Superior temporal gyrus (tissue), 1 donor: Measurements from ENCODE around the gene RSRP1.

Experiments used
- DNase-seq: peaks from one replicate; pipeline ENCODE4 v3.0.0-alpha.2; 2016; ENCODE audit errors: extremely low spot score

The RSRP1 gene

GRCh38 chr1:25219661-25220251 is 27.5 kb downstream of the RSRP1 start:
- no peak for DNase-seq

DNA sequence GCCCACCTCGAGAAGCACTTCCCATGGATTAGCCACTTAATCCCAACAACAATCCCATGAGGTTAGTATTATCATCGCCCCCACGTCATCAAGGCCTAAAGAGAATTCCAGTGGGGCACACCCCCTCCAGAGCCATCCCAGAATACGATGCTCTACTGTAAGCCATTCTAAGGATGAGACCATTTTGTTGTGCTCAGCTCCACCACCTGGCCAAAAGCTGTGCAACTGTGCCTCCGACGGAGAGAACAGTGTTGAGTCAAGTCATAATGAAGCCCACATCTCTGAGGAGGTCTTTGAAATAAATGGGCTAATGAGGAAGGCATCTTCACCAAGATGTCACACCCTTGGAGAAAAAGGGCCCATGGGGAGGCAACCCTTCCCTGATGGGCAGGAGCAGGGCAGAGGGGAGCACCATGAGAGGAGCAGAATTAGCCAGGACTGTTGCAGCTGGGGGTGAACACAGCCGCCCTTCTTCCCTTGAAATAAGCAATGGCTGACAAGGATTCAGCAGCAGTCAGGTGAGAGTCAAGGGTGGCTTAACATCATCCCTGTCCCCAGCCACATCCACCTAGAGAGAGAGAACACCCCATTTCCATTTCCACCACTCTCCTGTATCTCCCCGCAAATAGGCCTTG is 29.5 kb downstream of the RSRP1 start:
- DNase-seq, result no peak

DNA sequence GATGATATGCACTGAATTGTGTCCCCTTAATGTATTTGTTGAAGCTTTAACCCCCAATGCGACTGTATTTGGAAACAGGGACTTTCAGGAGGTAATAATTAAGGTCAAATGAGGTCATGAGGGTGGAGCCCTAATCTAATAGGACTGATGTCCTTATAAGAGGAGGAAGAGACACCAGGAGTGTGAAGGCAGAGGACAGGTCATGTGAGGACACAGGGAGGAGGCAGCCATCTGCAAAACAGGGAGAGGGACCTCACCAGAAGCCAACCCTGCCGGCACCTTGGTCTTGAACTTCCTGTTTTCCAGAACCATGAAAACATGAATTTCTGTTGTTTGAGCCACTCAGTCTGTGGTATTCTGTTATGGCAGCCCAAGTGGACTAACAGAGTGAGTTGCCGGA is 30.2 kb downstream of the RSRP1 start:
- DNase-seq, result no peak

GRCh38 chr1:25216123-25216522 is 31.1 kb downstream of the RSRP1 start:
- DNase-seq, result no peak

- no peak for DNase-seq
Measured at GRCh38 chr1:25212725-25213124, 34.5 kb downstream of the RSRP1 start.

DNA sequence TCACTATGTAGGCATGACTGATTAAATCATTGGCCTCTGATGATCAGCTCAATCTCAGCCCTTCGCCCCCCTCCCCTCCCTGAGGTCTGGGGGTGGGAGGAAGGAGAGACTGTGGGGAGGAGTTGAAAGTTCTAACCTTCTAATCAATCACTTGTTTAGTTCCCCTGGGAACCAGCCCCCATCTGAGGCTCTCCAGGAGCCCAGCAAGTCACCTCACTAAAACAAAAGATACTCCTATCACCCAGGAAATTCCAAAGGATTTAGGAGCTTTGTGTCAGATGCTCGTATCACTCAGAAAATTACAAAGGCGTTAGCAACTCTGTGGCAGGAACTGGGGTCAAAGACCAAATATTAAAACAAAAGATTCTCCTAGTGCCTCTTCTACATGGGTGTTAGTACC is 36.5 kb downstream of the RSRP1 start:
- DNase-seq, result no peak

DNA sequence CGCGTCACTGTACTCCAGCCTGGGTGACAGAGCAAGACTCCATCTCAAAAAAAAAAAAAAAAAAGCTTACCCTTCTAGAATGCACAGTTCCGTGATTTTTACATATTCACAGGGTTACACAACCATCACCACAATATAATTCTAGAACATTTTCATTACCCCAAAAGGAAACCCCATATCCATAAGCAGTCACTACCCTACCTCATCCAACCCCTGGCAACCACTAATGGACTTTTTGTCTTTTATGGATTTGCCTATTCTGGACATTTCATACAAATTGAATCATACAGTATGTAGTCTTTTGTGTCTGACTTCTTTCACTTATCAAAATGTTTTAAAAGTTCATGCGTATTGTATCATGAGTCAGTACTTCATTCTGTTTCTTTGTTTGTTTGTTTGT is 37.7 kb downstream of the RSRP1 start:
- no peak for DNase-seq

- no peak for DNase-seq
Measured at GRCh38 chr1:25208561-25209222, 38.6 kb downstream of the RSRP1 start.

DNA sequence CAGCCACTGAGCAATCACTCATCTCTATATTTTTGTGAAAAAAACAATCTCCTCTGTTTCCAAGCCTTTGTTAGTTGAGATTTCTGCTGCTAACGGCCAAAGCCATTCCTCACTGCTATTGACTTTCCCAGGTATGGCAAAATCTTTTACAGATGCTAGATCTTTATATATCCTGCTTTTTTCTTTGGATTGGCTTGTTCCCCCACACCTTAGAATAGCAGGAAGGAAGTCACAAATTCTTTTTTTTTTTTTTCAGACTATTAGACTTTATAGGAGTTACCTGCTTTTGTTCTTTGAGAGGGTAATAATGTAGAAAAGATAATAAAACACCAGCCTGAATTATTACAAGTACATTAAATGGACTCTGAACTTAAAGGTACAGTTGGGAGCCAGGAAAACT is 39.2 kb downstream of the RSRP1 start:
- DNase-seq, result no peak

DNA sequence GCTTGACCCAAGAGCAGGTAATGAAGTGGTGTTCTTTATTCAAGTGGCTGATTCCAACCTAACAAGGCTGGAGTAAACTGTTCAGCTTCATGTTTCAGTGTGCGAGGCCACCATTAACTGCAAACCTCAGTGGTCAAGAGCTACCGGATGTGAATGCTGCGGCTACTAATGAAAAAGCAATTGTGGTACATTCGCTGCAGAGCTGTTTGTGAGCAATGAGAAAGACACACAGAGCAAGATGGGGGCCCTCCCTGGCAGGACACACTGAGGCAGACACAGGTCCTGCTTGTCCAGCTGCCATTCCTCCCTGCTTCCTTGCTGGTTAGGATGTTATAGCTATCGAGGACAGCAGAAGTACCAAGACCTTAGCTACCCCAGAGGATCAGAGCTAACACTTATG is 41.1 kb downstream of the RSRP1 start:
- no peak for DNase-seq

DNA sequence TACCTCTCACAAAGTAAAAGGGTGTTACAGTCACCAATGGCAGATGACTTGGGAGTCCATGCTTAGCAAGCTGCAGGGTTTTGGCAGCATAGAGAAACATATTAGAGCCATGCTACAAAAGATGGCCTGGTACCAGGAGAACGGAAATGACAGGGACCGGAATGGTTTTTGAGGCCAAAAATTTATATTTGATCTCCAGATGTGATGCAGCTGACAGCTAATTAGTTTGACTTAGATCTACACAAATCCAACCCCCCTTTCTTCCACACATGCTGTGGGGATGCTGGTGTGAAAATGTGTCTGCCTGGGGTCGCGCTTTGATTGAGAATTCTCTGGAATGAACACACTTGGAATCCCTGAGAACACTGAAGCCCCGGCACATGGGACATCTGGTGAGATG is 41.5 kb downstream of the RSRP1 start:
- no peak for DNase-seq

- peak; percentile 87 for DNase-seq
Measured at GRCh38 chr1:25204797-25205480, 42.3 kb downstream of the RSRP1 start.

GRCh38 chr1:25201006-25201405 is 46.2 kb downstream of the RSRP1 start:
- no peak for DNase-seq

GRCh38 chr1:25199819-25200620 is 47.2 kb downstream of the RSRP1 start:
- no peak for DNase-seq

GRCh38 chr1:25198663-25199252 is 48.5 kb downstream of the RSRP1 start:
- DNase-seq, result peak; percentile 52

DNA sequence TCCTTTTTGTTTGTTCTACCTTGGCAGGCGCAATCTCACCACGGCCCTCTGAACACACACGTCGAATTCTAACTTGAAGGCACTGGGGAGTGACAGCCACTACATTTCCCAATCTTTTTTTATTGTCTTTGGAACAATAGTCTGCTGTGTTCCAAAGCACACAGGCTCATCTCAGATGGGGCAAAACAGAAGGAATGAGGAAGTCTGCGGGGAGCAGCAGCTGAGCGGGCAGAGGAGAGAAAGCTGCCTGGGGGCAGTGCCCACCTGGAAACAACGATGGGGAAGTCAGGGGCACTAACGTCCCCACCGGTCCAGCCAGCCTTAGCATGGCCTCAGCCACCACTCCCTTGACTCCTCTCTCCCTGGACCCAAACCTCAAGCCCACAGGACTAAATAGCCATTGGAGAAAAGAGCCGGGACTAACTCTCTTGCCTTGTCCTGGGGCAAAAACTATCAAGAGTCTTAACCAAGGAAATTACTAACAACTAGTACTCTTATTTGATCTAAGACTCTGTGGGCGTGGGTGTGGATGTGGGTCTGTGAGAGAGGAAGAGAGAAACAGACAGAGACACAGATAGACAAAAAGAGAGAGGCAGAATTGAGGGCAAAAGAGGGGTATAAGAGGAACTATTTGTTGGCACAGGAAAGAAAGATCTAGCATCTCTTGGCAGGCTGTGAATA is 49.1 kb downstream of the RSRP1 start:
- peak; percentile 53 for DNase-seq

DNA sequence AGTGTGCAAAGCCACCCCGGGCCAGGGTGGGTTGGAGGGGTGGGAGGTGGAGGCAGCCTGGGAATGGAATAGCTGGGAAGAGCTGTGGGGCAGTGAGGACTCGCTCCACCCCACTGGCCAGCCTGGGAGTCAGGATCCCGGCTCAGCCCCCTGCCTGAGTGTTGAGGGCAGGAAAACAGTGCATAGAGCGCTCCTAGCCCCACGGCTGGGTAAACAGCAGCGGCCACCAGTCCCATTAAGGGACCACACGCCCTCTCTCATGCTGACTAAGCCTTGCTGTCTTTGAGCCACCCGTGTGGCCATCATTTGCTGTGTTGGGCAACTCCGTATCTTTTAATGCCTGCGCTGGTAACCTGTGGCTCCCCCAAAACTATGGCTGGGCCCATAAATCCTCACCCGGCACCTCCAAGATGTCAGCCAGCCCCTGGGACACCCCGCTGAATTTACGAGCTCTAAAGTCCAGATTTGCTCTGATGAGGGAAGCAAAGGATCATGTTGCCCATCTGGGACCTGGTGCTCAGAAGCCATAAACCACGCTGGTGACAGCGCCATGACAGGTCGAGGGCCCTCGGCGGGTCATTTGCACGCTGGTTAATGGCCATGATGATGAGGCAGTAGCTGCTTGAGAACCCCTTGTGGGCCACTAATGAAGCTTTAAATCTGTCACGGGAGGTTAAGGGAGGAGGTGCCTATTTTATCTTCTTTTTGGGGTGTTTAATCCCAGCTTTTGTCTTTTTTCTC is 49.8 kb downstream of the RSRP1 start:
- DNase-seq, result no peak

- DNase-seq, result no peak
Measured at GRCh38 chr1:25196830-25197229, 50.4 kb downstream of the RSRP1 start.

DNA sequence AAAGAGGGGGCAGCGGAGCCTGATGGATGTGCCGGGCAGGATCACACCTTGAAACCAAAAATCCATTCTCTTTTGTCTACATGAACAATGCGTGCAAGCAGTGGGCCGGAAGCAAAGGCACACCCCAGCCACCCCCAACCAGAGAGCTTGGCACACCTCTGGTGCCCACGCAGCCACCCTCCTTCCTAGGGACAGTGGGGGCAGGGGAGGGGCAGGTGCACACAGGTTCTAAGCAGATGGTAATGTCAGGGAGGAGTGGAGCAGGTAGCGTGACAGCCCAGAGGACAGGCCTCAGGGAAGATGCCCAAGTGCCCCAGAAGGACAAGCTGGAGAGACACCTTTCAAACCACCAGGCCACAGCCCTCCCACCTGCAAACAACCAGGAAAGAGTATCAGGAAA is 51.4 kb downstream of the RSRP1 start:
- no peak for DNase-seq

DNA sequence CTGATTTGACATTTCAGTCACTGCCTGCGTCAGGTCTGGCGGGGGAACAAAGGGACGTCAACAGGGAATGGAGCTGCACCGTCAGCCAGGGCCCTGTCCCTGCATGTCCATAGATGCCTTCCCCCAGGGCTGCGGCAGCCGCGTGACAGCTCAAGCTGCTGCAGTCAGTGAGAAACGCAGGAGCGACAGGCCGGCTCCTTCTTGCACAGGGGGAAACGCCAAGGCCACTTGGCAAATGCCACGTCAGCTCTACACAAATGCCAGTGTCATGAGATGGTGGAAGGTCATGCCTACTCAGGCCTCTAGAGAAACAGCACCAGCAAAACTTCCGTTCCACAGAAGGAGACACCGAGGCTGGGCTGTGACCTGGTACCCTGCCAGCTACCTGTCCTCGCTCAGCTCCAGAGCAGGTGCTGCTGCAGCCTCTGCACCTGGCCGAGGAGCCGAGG is 52.7 kb downstream of the RSRP1 start:
- DNase-seq, result no peak
